Activated CD4-positive, CD25-positive, alpha-beta regulatory T cell treated with anti-CD3 and anti-CD28 coated beads, Interleukin-2, amount 50 U/mL, for 72 hours (primary cell): Measurements from ENCODE around the gene MYO19.
A peak's percentile ranks its signal among the peaks of the same experiment; 100 is the strongest.

Experiments used
- DNase-seq: peaks from one replicate; pipeline ENCODE4 v3.0.0; 2021

Gene MYO19, protein sequence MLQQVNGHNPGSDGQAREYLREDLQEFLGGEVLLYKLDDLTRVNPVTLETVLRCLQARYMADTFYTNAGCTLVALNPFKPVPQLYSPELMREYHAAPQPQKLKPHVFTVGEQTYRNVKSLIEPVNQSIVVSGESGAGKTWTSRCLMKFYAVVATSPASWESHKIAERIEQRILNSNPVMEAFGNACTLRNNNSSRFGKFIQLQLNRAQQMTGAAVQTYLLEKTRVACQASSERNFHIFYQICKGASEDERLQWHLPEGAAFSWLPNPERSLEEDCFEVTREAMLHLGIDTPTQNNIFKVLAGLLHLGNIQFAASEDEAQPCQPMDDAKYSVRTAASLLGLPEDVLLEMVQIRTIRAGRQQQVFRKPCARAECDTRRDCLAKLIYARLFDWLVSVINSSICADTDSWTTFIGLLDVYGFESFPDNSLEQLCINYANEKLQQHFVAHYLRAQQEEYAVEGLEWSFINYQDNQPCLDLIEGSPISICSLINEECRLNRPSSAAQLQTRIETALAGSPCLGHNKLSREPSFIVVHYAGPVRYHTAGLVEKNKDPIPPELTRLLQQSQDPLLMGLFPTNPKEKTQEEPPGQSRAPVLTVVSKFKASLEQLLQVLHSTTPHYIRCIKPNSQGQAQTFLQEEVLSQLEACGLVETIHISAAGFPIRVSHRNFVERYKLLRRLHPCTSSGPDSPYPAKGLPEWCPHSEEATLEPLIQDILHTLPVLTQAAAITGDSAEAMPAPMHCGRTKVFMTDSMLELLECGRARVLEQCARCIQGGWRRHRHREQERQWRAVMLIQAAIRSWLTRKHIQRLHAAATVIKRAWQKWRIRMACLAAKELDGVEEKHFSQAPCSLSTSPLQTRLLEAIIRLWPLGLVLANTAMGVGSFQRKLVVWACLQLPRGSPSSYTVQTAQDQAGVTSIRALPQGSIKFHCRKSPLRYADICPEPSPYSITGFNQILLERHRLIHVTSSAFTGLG

DNA sequence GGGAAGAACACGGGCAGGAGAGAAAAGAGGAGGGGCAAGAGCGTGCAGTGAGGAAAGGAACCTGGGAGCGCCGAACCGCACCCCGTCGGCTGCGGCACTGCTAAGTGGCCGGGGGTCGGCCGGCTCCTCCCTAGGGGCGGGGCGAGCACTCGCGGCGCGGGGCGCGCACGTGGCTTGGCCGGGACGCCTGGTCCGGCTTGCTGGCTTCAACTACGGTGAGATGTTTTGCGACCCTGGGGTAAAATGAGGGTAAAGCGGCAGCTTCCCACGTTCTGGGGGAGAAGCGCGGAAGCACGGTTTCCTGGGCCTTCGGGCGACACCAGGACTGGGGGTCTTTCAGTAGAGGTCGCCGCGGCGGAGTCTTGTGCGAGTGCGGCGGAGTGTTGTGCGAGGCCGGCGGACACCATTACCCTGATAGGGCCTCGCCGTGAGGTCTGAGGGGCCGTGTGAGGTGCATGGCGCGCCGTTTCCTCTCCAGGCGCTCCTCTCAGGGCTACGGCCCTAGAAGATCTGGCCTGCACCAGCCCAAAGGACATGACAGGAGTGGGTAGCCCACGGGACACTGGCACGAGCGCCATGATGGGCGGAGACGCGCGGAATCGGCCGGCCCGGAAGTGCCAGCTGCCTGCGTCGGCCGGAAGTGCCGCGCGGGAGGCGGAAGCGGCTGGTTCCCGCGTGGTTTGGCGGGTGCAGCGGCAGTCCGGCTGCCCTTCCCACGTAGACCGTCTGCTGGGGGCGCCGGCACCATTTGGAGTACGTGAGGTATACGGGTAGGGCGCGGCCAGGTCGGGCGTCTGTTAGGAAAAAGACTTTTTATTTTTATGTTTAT, at the start of gene MYO19, which contains the start of gene PIGW:
TSS of gene MYO19 (minus strand) at position 29 of the 829 bp plus-strand sequence. CDS start 2,330 bp downstream, outside the sequence.
TSS of gene PIGW (plus strand) at position 148 of the 829 bp plus-strand sequence. CDS start 2,115 bp downstream, outside the sequence.
- DNase-seq: peak; percentile 87

DNA sequence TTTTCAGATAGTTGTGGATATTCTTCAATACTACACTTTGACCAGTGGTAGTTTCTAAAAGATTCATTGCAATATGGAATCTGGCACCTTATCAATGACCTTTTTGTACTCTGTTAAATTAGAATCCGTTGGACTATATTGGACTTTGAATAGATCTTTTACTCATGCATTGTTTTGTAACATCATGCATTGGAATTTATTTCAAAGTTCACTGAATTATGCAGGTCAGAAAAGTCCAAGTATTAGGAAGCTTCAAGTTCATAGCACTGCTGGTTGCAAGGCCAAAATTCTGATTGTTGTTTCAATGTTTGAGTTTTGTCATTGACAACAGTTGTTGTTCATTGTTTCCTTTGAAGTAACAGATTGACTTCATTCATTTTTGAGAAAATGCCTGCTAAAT, 49.1 kb upstream of the MYO19 start:
- DNase-seq: no peak

DNA sequence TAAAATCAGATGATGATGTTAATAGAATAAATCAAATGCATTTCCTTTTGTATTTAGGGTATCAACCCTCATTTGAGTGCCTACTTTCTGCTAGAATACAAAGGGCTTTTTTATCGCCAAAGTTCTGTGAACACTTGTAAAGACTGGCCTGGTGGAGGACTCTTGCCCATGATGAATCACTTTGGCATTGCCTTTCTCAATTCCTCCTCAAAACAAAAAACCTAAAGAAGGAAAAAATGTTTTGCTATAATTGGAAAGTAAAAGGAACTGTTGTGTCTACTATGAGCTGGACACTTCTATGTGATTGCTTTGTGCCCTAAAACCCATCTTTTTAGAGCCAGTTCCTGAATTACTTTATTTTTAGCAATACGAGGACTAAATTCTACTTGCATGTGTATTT, 44.0 kb upstream of the MYO19 start:
- DNase-seq: no peak

DNA sequence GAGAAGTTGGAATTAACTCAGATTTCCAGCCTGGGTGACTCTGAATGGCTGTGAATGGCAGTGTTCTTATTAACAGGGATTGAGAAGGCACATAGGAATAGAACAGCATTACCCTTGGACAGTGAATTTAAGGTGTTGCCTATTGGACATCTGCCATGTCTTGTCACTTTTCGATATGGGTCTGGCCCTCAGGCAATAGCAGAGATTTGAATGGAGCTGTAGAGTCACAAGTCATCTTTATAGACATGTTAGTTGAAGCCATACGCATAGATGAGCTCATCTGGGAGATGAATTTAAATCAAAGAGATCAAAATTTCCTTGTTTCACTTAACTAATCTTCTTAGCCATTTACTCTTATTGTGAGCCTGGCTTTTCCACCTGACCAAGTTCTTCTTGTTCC, 42.1 kb upstream of the MYO19 start:
- DNase-seq: no peak

DNA sequence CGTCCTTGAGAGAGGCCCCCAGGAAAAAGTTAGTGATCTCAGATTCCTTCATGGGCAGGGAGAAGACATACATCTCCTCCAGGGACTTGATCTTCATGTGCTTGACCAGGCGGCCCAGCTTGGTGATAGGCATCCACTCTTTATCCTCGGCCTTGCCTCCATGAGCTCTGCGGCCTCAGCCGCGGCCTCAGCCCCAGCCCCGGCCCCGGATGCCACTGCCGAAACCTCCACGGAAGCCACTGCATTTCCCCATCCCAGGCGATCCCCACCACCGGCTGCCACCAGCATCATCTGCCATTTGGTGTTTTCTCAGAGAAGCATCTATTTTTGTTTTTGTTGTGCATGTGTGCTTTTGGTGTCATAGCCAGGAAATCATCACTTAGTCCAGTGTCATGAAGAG, 40.4 kb upstream of the MYO19 start:
- DNase-seq: no peak

DNA sequence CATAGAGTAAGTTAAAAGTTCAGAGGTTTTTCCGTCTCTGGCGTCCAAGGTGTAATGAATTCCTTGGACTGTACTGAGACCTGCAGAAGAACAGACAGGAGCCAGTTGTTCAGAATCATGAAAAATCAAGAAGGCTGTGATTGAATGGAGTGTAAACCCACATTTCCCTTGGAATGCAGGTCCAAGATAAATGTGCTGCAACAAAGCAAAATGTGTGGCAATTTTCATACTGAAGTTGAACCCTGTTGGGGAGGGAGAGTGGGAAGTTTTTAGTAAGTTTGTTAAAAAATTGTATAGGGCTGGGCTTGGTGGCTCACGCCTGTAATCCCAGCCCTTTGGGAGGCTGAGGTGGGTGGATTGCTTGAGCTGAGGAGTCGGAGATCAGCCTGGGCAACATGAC, 31.4 kb upstream of the MYO19 start:
- DNase-seq: no peak

DNA sequence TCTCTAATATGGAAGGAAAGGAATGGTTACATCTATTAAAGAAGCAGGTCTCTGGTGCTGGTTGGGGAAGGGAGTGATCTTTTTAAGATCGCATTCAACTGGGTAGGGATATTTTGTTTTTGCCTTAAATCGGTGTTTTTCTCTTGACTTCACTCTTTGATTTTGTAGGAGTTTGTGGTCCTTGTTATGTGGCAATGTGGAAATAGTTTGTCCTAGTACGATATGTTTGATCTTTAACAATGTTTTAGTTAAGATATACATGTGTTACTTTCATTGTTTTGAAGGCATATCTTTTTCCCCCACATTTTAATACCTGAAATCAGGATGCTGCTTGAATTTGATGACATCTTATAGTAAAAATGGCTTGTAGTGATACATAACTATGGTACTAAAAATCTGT, 18.8 kb upstream of the MYO19 start:
- DNase-seq: no peak

DNA sequence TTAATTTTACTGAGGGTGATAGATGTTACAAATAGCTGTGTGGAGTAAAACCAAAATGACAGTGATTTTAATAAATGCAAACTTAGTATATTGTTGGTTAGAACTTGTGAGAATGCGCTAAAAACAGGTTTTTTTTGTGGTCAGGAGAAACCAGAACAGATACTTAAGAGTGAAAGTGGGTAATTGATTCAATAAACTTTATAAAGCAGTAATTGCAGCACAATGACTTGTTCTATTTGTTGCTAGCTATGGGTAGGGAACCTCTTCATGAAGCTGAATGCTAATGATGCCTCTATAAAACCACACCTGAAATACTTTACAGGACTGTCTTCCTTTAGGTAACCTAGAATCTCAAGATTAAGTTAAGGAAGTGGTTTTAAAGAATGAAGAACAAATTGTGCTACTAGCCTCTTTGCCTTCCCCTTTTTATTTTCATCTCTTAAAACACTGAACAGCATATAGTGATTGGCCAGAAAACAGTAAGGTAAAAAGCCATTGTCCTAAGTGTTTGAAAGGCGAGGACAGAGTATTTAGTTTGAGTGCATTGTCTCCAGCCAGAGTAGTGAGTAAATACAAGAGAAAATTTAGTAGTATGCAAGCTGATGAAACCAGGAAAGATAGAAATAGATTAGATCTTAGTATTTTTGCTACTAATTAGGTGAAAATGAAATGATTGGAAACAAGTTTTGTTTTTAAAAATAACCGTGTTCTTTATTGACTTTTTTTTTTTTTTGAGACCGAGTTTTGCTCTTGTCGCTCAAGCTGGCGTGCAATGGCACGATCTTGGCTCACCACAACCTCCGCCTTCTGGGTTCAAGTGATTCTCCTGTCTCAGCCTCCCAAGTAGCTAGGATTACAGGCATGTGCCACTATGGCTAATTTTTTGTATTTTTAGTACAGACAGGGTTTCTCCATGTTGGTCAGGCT, 16.1 kb upstream of the MYO19 start:
- DNase-seq: no peak

DNA sequence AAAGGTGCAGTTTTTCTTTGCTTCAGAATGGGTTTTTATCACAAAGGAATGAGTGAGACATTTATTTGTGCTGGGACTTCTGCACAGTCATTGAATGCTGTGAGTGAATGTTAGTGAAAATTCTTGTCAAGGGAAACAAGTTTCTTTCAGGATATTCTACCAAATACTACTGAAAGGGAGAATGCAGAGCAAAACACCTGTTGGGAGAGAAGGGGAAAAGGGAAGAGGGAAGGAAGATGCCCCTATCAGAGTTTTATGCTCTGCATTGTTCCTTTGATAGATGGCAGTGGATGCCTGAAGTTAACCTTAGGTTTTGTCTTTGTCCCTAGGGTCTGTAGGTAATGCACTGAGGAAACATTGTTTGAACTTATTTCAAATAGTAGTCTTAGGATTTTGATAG, 13.1 kb upstream of the MYO19 start:
- no peak for DNase-seq

DNA sequence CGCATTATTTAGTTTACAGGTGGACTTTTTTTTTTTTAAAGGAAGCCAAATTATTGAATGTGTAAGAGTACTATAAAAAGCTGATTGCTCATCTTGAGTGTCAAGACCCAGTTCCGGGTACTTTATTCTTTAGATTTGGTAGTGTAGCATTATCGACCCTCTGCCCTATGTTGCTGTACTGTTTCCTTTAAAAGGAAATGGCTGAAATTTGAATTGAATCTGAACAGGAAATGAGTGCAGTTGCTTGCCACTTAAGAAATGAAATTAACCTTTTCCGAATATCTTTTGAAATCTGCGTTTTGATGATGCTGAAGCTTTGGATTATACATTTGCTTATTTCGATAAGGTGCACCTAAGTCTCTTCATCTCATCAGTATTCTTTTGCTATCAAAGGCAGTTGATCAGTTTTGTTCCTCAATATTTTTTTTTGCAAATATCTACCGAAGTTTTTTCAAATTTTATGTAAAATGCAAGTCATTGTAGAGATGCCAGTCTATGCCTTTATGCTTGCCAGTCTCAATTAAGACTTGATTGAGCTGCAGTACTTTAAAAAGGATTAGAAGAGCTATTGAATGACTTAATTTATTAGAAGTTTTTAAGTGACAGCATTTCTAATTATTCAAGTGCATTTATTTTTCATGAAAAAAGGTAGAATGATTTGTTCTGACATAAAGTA, 11.9 kb upstream of the MYO19 start:
- DNase-seq: no peak

DNA sequence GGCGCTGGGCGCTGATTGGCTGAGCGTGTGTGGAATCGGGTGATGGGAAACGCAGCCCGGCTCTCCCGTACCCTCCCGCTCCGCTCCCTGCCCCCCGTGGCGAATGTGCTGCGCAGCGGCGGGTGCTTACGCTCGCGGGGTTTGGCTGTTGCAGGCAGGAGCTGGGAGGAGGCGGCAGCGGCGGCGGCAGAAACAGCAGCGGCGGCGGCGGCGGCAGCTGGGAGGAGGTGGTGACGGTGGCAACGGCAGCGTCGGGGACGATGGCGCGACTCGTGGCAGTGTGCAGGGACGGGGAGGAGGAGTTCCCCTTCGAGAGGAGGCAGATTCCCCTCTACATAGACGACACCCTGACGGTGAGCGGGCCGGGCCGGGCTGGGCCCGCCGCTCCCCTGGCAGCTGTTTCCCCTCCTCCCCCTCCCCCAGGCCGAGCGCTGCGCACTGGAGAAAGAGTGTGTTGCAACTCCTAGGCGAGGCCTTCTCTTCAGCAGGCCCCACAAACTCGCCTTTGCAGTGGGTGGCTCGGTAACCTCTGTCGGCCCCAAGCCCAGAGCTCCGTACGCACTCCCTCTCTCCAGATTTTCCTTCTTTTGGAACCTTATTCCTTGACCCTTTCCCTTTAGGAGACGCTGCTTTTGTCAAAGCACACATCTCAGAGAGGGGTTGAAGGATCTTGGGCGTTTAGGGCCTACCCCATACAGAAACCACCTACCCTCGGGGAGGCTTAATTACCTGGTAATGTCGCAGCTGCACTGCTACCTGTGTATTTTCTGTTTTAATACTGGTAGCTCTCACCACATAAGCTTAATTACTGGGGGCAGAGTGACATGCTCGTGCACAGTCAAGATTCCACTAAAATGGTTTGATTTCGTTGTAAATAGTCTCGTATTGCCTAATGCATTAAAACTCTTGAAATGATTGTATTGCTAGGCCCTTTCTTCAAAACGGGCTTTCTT, 11.1 kb upstream of the MYO19 start:
- DNase-seq: no peak

DNA sequence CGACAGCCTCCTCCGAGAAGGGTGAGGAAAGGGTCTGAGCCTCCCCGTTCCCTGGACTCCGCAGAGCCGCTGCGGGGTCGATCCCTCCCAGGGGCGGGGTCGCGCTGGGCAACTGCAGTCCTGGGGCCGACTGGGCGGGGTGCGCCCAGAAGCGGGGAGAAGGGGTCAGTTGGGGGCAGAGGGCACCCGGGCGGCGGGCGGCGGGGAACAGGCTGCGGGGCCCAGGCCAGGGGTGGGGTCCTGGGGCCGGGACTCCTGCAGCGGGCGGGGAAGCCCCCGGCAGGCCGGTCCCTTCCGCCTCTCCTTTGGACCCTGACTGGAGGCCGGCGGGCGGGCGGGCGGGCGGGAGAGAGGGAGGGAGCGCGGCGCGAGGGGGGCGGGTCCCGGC, 10.4 kb upstream of the MYO19 start:
- peak; percentile 92 for DNase-seq

DNA sequence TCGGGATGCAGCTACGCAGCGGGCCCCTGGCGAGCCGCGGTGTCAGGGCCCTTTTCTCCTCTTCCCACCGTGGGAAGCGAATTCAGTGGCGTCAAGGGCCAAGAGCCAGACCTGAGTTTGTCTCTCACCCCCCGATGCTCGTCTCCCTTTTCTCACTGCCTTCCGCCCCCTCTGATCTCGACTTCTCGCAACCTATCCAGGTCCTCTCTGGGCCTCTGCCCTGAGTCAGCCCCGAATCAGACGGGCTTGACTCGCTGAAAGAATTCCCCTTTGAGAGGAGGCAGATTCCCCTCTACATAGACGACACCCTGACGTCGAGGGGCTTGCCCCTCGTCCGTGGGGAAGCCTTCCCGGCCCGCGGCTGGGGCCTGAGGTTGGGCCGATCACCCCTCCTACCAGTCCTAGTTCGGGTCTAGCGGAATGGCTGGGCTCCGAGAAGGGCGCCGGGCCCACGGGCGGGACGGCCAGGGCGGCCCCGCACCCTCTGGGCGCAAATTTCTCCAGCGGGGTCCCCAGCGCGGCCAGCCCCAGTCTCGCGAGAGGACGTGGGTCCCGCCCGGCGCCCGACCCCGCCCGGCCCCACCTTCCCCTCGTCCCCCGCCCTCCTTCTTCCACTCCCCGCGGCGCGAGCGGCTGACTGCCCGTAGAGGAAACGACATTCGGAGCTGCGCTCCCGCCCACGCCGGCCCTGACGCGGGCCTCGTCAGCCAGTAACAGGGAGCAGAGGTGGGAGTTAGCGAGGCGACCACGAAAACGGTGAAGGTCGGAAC, 9.8 kb upstream of the MYO19 start, which contains the start of gene GGNBP2:
TSS of gene GGNBP2 (plus strand) at position 613 of the 770 bp plus-strand sequence. CDS start 806 bp downstream, outside the sequence.
- peak; percentile 96 for DNase-seq

DNA sequence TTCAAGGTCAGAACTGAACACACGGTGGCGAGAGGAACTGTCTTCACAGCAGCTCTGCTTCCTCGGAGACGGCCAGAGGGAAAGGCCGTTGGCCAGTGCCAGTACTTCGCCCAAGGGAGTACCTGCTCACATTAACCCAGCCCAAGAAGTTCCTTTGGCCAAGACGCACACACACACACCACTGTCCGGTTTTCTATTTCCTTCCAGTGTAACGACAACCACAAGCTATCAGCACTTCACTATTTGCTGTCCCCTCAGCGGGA, 9.3 kb upstream of the MYO19 start:
- no peak for DNase-seq

DNA sequence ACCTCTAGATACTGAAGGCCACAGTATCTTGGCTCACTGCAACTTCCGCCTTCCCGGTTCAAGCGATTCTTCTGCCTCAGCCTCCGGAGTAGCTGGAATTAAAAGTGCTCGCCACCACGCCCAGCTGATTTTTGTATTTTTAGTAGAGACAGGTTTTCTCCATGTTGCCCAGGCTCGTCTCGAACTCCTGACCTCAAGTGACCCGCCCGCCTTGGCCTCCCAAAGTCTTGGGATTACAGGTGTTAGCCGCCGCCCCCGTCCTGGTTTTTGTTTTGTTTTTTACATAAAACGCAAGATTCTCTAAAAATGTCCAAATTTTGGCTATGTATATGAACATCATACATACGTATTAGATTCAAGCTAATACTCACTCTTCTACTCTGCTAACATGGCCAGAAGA, 8.1 kb upstream of the MYO19 start:
- no peak for DNase-seq

DNA sequence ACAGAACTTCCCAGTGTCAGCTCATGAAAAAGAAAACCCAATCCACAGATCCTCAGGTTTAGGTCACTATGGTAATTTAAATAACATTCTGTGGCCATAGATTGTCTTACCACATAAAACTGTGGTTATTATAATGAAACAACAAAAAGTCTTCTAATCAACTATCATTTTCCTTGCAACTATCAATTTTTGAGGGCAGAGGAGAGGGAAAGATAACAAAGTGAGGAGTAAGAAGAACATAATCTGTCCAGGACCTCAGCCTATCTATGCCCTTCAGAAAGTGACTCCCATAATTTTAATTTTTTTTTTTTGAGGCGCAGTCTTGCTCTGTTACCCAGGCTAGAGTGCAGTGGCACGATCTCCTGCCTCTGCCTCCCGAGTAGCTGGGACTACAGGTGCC, 6.0 kb upstream of the MYO19 start:
- DNase-seq: no peak

DNA sequence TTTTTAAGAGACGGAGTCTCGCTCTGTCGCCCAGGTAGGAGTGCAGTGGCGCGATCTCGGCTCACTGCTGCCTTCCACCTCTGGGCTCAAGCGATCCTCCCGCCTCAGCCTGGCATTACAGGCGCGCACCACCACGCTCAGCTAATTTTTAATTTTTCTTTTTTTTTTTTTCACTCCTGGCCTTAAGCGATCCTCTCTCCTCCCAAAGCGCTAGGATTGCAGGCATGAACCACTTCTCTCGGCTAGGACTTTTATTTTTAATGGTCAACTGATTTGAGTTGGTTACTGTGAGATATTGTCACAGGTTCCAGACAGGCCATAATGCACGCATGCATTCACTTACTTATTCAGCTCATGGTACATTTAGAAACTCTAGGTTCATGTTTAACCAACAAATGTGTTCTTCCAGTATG, 1.0 kb upstream of the MYO19 start:
- DNase-seq: no peak

DNA sequence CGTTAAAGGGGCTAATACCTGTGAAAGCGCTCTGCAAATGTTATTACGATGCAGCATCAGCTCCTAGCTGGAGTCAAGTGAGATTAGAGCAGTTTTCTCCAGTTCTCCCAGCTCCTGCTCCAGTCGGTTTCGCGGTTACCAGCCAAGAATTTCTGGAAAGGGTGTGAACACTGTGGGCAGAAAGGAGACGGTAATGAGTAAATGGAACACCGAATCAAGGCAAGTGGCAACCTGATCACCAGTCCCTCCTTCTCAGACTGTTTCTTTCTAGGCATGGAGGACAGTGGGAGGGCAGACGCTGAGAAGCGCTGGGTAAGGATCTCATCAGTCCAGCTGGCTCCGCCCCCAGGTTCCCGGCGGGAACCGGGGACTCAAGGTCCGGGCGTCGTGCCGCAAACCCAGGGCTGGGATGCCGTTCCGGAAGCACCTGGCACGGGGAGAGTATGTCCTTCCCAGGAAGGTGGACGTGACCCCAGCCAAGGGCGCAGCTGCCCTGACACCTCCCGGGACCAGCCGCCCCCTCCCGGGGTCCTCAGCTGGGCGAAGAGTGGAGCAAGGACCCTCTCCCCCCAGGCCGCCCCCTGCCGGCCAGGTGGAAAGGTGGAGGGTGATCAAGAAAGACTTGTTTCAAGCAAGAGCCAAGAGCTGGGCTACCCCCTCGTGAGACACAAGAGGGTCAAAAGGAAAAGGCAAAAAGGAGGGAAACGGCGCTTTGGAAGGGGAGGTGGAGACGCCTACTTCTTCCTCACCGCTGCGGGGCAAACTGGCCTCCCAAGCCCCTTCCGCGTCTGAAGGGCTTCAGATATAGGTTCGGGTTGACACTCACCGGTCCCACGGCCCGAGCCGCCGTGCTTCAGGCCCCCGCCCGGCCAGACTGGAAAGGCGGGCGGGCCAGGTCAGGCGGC, 481 bp downstream of the MYO19 start:
- peak; percentile 59 for DNase-seq
